ENCODE measurements around the gene TNFRSF1B.

DNA sequence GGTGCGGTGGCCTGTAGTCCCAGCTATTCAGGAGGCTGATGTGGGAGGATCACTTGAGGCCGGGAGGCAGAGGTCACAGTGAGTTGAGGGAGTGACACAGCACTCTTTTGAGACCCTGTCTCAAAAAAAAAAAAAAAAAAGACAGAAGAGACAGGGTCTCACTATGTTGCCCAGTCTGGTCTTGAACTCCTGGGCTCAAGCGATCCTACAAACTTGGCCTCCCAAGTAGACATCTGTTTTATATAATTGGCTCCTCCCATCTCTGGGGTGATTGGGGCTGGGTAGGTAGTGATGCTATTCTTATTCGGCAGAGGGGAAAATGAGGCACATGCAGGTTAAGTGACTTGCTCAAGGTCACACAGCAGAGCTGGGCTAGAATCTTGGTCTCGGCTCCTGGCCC is 39.4 kb downstream of the TNFRSF1B start:
- TF ChIP-seq, protein P1, sequence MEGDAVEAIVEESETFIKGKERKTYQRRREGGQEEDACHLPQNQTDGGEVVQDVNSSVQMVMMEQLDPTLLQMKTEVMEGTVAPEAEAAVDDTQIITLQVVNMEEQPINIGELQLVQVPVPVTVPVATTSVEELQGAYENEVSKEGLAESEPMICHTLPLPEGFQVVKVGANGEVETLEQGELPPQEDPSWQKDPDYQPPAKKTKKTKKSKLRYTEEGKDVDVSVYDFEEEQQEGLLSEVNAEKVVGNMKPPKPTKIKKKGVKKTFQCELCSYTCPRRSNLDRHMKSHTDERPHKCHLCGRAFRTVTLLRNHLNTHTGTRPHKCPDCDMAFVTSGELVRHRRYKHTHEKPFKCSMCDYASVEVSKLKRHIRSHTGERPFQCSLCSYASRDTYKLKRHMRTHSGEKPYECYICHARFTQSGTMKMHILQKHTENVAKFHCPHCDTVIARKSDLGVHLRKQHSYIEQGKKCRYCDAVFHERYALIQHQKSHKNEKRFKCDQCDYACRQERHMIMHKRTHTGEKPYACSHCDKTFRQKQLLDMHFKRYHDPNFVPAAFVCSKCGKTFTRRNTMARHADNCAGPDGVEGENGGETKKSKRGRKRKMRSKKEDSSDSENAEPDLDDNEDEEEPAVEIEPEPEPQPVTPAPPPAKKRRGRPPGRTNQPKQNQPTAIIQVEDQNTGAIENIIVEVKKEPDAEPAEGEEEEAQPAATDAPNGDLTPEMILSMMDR (IDR thresholded peaks at IDR 0.05) = no peak
- TF ChIP-seq POLR2A (IDR thresholded peaks at IDR 0.05) = no peak

Measured in body of pancreas (tissue), 4 donors.